Sigmoid colon (tissue), 7 donors: ENCODE results near the gene CTSD. TPM values are rescaled to one million over a fixed set of nuclear protein-coding genes. Genes with fewer than 3 reads are reported as not detected.

Experiments used
- DNase-seq: peaks from one replicate; pipeline ENCODE4 v3.0.0-alpha.2; 2019
- H3K27ac ChIP-seq, 4 donors: fragments of 200-600 bp; sonication (generic); one replicate each; pipeline ENCODE4 v1.5.1; 2016 to 2019; ENCODE audit warnings: mild to moderate bottlenecking in 1 of 4
- H3K27me3 ChIP-seq, 3 donors: fragments of 200-600 bp; sonication (generic); one replicate each; pipeline ENCODE4 v1.5.1; 2019; ENCODE audit warnings: mild to moderate bottlenecking in 1 of 3
- H3K36me3 ChIP-seq, 4 donors: fragments of 200-600 bp; sonication (generic); one replicate each; pipeline ENCODE4 v1.5.1; 2016 to 2019
- H3K4me1 ChIP-seq, 4 donors: fragments of 200-600 bp; sonication (generic); one replicate each; pipeline ENCODE4 v1.5.1; 2017 to 2019
- H3K4me3 ChIP-seq, 4 donors: fragments of 200-600 bp; sonication (generic); one replicate each; pipeline ENCODE4 v1.5.1; 2017 to 2019; ENCODE audit warnings: mild to moderate bottlenecking in 2 of 4, moderate library complexity in 1 of 4
- H3K9me3 ChIP-seq, 4 donors: fragments of 200-600 bp in 3 of 4; sonication (generic) in 3 of 4; one replicate each; pipeline versions ENCODE4 v1.5.1 to v1.6.1; 2013 to 2019
- CTCF ChIP-seq, 4 experiments: fragments of 450-650 bp in 3 of 4; fragments of 200-600 bp in 1 of 4; IDR thresholded peaks; one replicate each; pipeline ENCODE4 v1.5.1; 2016 to 2019; ENCODE audit warnings: antibody characterized with exemption in 4 of 4, mild to moderate bottlenecking in 3 of 4, moderate library complexity in 2 of 4
- EP300 ChIP-seq, 4 donors: sonication (generic); formaldehyde crosslinking; IDR thresholded peaks; one replicate each; pipeline ENCODE4 v1.6.1; 2017; ENCODE audit warnings: antibody characterized with exemption in 4 of 4
- POLR2A ChIP-seq, 2 donors: fragments of 450-650 bp; IDR thresholded peaks; one replicate each; pipeline ENCODE4 v1.6.1; 2016; ENCODE audit warnings: antibody characterized with exemption in 2 of 2, mild to moderate bottlenecking in 2 of 2, moderate library complexity in 2 of 2
- POLR2AphosphoS5 ChIP-seq, 4 donors: sonication (generic); formaldehyde crosslinking; IDR thresholded peaks; one replicate each; pipeline ENCODE4 v1.6.1; 2017; ENCODE audit warnings: antibody characterized with exemption in 4 of 4
- WGBS, 2 donors: extraction: QIAGEN DNeasy Blood & Tissue Kit; methylation state at CpG; one replicate each; pipeline ENCODE4 v1.1.7; 2013; 5-methylcytosine and 5-hydroxymethylcytosine counted together
- intact Hi-C: fragments of 100-400 bp; cut with DNase I; formaldehyde crosslinking; loops from one replicate; pipeline ENCODE4 v1.15.1; 2023
- polyA plus RNA-seq, 3 donors: library from polyadenylated mRNA; stranded (reverse); fragments of 200-250 nt; gene quantifications; one replicate each; pipeline ENCODE4 v1.2.3, GENCODE V29; 2013
- total RNA-seq, 4 donors: library from RNA; depleted of rRNA; stranded (reverse); fragments of >200 nt; gene quantifications; one replicate each; pipeline ENCODE4 v1.1.0, GENCODE V29; 2016
- donor health status: healthy with polysubstance abuse.
- donor health status: Bipolar disorder and iron deficiency.
- donor health status: healthy.

CTSD gene
- total and polyA plus RNA-seq, 7 donors = 173 to 1,586 (median 222) TPM

GRCh38 chr11:1727861-1728260 lies 35.9 kb downstream of the CTSD start:
- DNase-seq = no peak
- WGBS, 2 donors = 63 to 77% methylated on average over 9 of the region's 9 CpGs
- Histone ChIP-seq H3K36me3 (no peaks in the 10 kb centered on the region), H3K9me3 (no peaks in the 10 kb centered on the region), H3K4me3 (no peak overlapping the region), H3K4me1 (no peaks in the 10 kb centered on the region), H3K27me3 (peaks cover 0 to 63% (median 32%) of the 10 kb centered on the region in 3 donors), H3K27ac (no peak overlapping the region)
- intact Hi-C loops = no loop called here
- no peak for TF ChIP-seq POLR2AphosphoS5 (IDR thresholded peaks at IDR 0.05)
- no peak for TF ChIP-seq EP300 (IDR thresholded peaks at IDR 0.05)
- TF ChIP-seq POLR2A (IDR thresholded peaks at IDR 0.05) = no peak
- TF ChIP-seq CTCF (IDR thresholded peaks at IDR 0.05) = no peak

GRCh38 chr11:1727096-1727690 lies 36.5 kb downstream of the CTSD start:
- DNase-seq = no peak
- H3K36me3 ChIP-seq = no peaks in the 10 kb centered on the region

GRCh38 chr11:1719781-1720180 lies 43.9 kb downstream of the CTSD start:
- TF ChIP-seq CTCF (IDR thresholded peaks at IDR 0.05) = no peak
- TF ChIP-seq POLR2A (IDR thresholded peaks at IDR 0.05) = no peak
- no peak for TF ChIP-seq POLR2AphosphoS5 (IDR thresholded peaks at IDR 0.05)
- no peak for TF ChIP-seq EP300 (IDR thresholded peaks at IDR 0.05)
- intact Hi-C loops = no loop called here
- H3K4me3 ChIP-seq = no peak overlapping the region
- no peak for DNase-seq
- WGBS, 2 donors = 62 to 75% methylated on average over 8 of the region's 8 CpGs
- no peaks in the 10 kb centered on the region for H3K36me3 ChIP-seq
- no peaks in the 10 kb centered on the region for H3K4me1 ChIP-seq
- H3K27me3 ChIP-seq = peaks cover 0 to 10% (median 0%) of the 10 kb centered on the region in 3 donors
- no peaks in the 10 kb centered on the region for H3K9me3 ChIP-seq
- no peak overlapping the region for H3K27ac ChIP-seq

More at GRCh38 chr11:1727096-1727690, 36.5 kb downstream of the CTSD start:
- intact Hi-C loops = no loop called here
- TF ChIP-seq CTCF (IDR thresholded peaks at IDR 0.05) = no peak
- no peak for TF ChIP-seq POLR2AphosphoS5 (IDR thresholded peaks at IDR 0.05)
- no peak for TF ChIP-seq POLR2A (IDR thresholded peaks at IDR 0.05)
- TF ChIP-seq EP300 (IDR thresholded peaks at IDR 0.05) = no peak
- Histone ChIP-seq H3K4me3 (no peak overlapping the region), H3K4me1 (no peaks in the 10 kb centered on the region), H3K9me3 (no peaks in the 10 kb centered on the region), H3K27ac (no peak overlapping the region), H3K27me3 (peaks cover 0 to 56% (median 28%) of the 10 kb centered on the region in 3 donors)
- 48 to 75% methylated on average over 11 of the region's 11 CpGs for WGBS, 2 donors

- peaks cover 0 to 16% (median 0%) of the 10 kb centered on the region in 3 donors for H3K27me3 ChIP-seq
- no peaks in the 10 kb centered on the region for H3K9me3 ChIP-seq
- intact Hi-C loops = no loop called here
- no peaks in the 10 kb centered on the region for H3K36me3 ChIP-seq
- DNase-seq = no peak
- TF ChIP-seq POLR2AphosphoS5 (IDR thresholded peaks at IDR 0.05) (no peak), CTCF (IDR thresholded peaks at IDR 0.05) (no peak), EP300 (IDR thresholded peaks at IDR 0.05) (no peak), POLR2A (IDR thresholded peaks at IDR 0.05) (no peak)
- H3K4me3 ChIP-seq = no peak overlapping the region
- no peak overlapping the region for H3K27ac ChIP-seq
- no peaks in the 10 kb centered on the region for H3K4me1 ChIP-seq
- WGBS, 2 donors = 90 to 93% methylated on average over 15 of the region's 15 CpGs
These were observed 45.4 kb downstream of the CTSD start for GRCh38 chr11:1718326-1718725.

GRCh38 chr11:1717745-1718144 lies 46.0 kb downstream of the CTSD start:
- TF ChIP-seq POLR2A (IDR thresholded peaks at IDR 0.05) = no peak
- no peak for TF ChIP-seq EP300 (IDR thresholded peaks at IDR 0.05)
- TF ChIP-seq POLR2AphosphoS5 (IDR thresholded peaks at IDR 0.05) = no peak
- TF ChIP-seq CTCF (IDR thresholded peaks at IDR 0.05) = no peak
- no peaks in the 10 kb centered on the region for H3K9me3 ChIP-seq
- no peaks in the 10 kb centered on the region for H3K36me3 ChIP-seq
- no peaks in the 10 kb centered on the region for H3K4me1 ChIP-seq
- DNase-seq = no peak
- intact Hi-C loops = no loop called here
- H3K27me3 ChIP-seq = peaks cover 0 to 18% (median 0%) of the 10 kb centered on the region in 3 donors
- no peak overlapping the region for H3K4me3 ChIP-seq
- 85 to 88% methylated on average over 8 of the region's 8 CpGs for WGBS, 2 donors
- H3K27ac ChIP-seq = no peak overlapping the region
